Activated T-cell treated with anti-CD3 and anti-CD28 coated beads for 1 hour (primary cell): ENCODE measurements around the gene FCAR.
"Not testable (repeated sequence)": the region's sequence is repeated elsewhere in the genome, so short reads cannot be mapped to it uniquely, and the experiment has no call there.

Experiments used
- DNase-seq: peaks from one replicate; pipeline ENCODE4 v3.0.0-alpha.2; 2020; ENCODE audit warnings: low read depth

The FCAR gene

GRCh38 chr19:54894106-54894505 is 20.1 kb downstream of the FCAR start:
- not testable (repeated sequence) for DNase-seq

DNA sequence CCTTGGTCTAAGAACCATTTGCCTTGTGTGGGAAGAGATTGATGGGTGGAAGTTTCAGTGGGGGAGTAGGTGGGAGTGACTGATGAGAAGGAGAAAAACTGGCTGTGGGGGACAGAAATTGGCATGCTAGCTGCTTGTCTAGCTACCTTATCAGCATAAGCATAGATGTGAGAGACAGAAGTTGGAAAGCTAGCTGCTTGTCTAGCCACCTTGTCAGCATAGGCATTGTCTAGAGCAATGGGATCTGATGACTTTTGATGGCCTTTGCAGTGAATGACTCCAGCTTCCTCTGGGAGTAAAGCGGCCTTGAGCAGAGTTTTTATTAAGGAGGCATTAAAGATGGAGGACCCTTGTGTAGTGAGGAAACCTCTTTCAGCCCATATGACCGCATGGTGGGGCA is 22.0 kb downstream of the FCAR start:
- DNase-seq, result no peak

DNA sequence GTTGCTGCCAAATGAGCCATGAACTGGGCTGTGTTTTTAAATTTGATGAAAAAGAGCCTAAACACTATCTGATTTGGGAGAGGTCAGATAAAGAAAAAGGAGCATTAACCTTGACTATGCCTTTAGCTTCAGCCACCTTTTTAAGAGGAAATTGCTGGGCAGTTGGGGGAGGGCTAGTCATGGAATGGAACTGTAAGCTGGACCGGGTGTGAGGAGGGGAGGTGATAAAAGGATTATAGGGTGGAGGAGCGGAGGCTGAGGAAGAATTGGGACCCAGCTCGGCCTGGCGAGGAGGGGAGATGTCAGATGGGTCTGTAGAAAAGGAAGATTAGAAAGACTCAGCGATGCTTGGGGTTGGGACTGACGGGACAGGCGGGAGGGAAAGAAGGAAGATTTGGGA is 24.6 kb downstream of the FCAR start:
- DNase-seq, result not testable (repeated sequence)

GRCh38 chr19:54899646-54900045 is 25.6 kb downstream of the FCAR start:
- not testable (repeated sequence) for DNase-seq

DNA sequence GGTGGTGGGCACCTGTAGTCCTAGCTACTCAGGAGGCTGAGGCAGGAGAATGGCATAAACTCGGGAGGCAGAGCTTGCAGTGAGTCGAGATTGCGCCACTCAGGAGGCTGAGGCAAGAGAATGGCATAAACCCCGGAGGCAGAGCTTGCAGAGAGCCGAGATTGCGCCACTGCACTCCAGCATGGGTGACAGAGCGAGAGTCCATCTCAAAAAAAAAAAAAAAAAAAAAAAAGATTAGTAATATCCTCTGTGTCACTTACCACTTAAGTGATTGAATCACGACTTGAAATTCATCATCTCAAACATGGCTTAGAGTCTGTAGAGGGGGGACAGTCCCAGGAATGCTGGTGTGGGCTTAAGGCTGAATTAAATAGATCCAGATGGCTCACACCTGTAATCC is 27.1 kb downstream of the FCAR start:
- DNase-seq, result not testable (repeated sequence)

GRCh38 chr19:54902061-54902460 is 28.0 kb downstream of the FCAR start:
- DNase-seq, result no peak

- no peak for DNase-seq
Observed at GRCh38 chr19:54903303-54903702, 29.3 kb downstream of the FCAR start.

- not testable (repeated sequence) for DNase-seq
Observed at GRCh38 chr19:54904261-54904660, 30.2 kb downstream of the FCAR start.

- DNase-seq, result no peak
Observed at GRCh38 chr19:54905421-54905802, 31.4 kb downstream of the FCAR start.

GRCh38 chr19:54905803-54906511 is 31.9 kb downstream of the FCAR start, which contains the start of gene NCR1:
TSS of gene NCR1 (plus strand) at chr19:54906148. CDS start at chr19:54906188, 40 bp downstream.
- DNase-seq, result no peak

DNA sequence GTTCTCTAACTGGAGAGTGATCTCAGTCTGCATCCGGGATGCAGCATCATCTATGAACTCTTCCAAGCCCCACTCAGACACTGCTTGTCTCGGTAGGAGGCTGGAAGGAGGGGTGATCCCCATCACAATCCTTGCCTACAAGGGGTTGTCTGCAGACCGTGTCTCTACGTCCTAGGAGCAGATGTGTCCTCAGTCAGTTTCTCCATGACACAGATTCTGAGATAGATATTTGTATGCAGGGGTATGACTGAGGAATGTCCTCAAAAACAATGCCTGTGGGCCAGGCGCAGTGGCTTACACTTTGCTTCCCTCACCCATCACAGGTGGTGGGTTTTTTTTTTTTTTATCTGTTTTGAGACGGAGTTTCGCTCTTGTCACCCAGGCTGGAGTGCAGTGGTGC is 32.8 kb downstream of the FCAR start:
- no peak for DNase-seq

DNA sequence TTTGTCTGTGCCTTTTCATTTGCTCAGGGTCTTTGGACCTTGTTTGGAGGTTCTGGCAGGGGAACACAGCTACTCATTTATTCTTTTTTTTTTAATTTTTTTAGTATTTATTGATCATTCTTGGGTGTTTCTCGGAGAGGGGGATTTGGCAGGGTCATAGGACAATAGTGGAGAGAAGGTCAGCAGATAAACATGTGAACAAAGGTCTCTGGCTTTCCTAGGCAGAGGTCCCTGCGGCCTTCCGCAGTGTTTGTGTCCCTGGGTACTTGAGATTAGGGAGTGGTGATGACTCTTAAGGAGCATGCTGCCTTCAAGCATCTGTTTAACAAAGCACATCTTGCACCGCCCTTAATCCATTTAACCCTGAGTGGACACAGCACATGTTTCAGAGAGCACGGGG is 33.9 kb downstream of the FCAR start:
- not testable (repeated sequence) for DNase-seq

DNA sequence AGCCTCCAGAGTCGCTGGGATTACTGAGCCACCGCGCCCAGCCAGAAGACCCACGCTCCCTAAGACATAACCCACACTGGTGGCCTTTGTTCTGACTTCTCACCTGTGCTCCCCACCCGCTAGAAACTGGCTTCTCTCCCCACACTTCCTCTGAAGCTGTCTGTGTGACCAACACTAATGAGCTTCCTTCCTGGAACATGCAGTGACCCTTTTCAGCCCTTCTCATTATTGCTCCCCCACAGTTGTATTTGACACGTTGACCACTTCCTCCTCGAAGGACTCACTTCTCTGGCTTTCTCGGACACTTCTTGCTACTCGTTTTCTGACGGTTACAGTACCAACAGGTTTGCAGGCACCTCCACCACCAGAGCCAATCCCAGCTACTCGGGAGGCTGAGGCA is 42.8 kb downstream of the FCAR start:
- DNase-seq, result no peak

GRCh38 chr19:54918499-54918898 is 44.5 kb downstream of the FCAR start:
- DNase-seq, result no peak

DNA sequence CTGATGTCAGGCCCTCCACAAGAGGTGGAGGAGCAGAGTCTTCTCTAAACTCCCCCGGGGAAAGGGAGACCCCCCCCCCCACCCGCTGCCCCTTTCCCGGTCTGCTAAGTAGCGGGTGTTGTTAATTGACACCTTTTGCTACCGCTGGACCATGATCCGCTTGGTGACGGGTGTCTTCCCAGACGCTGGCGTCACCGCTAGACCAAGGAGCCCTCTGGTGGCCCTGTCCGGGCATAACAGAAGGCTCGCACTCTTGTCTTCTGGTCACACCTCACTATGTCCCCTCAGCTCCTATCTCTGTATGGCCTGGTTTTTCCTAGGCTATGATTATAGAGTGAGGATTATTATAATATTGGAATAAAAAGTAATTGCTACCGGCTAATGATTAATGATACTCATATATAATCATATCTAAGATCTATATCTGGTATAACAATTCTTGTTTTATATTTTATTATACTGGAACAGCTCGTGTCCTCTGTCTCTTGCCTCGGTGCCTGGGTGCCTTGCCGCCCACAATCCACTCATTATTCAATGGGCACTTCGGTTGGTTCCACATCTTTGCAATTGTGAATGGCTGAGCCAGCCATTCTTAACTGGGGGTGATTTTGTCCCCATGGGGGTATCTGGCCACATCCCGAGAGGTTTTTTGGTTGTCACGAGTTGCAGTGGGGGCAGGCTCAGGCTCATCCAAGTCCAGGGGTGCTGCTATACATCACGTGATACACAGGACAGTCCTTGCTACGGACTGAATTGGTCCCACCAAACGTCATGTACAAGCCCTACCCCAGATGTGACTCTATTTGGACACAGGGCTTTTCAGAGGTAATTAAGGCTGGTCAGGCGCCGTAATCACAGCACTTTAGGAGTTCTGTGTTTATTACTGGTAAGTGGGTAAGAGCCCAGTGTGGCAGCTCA is 45.9 kb downstream of the FCAR start:
- not testable (repeated sequence) for DNase-seq

DNA sequence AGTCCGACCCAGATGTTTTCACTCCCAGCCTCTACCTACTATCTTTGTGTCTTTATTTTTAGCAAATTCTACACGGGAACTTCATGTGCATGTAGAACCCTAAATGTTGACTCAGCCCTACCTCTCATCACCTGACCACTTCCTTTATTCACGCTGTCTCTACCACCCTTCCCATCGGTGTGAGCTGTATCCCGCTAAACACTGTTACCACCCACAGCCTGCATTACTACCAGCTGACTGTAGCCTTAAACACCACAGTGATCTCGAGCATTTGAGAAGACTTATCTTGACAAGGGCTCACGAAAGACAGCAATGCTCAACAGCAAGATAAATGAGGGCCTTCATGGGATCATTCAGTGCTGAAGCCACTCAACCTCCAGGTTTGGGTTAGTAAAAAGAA is 47.0 kb downstream of the FCAR start:
- DNase-seq, result no peak

- DNase-seq, result no peak
Observed at GRCh38 chr19:54923276-54923675, 49.2 kb downstream of the FCAR start.

- no peak for DNase-seq
Observed at GRCh38 chr19:54928299-54928698, 54.3 kb downstream of the FCAR start.

DNA sequence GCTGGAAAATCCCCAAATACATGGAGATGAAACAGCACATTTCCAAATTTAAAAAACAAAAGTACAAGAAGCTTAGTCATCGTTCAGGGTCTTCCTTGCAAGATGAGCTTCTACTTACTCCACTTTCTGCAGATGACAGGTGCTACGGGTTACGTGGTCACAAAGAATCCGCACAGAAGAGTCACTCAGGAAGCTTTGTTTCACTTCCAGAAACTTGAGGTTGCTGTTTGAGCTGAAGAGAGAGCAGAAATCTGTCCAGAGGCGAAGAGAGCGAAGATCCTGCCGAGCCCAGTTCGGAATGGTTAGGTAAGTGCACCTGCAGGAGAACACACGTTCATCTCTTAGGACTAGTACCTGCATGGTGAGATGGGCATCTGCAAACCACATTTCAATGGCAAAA is 63.9 kb downstream of the FCAR start:
- no peak for DNase-seq

DNA sequence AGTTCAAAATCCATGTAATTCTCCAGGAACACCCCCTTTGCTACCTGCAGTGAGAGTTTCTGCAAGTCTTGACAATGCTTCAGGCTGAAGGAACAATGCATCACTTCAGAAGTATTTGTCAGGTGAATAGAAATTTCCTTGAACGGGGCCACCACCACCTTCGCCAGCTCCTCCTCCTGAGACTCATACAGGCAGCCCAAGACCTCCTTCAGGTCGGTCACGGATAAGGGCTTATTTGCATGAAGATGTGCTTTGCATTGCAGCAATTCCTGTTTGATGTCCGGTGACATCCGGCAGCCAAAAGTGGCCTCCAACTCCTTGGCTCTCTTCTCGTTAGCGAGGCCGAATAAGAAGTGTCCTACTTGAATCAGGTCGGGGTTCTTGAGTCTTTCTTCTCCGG is 64.9 kb downstream of the FCAR start:
- no peak for DNase-seq

GRCh38 chr19:54939538-54939937 is 65.5 kb downstream of the FCAR start:
- DNase-seq, result not testable (repeated sequence)
